ENCODE data around the gene THRA. TPM values are rescaled to one million over a fixed set of nuclear protein-coding genes. Genes with fewer than 3 reads are reported as not detected.

The THRA gene
- total and polyA plus RNA-seq, 9 of the 15 experiments (the other 6 are each of a cell fraction or from before 2014, with no cell fraction given), result 0.34 to 23.4 (median 12.7) TPM

DNA sequence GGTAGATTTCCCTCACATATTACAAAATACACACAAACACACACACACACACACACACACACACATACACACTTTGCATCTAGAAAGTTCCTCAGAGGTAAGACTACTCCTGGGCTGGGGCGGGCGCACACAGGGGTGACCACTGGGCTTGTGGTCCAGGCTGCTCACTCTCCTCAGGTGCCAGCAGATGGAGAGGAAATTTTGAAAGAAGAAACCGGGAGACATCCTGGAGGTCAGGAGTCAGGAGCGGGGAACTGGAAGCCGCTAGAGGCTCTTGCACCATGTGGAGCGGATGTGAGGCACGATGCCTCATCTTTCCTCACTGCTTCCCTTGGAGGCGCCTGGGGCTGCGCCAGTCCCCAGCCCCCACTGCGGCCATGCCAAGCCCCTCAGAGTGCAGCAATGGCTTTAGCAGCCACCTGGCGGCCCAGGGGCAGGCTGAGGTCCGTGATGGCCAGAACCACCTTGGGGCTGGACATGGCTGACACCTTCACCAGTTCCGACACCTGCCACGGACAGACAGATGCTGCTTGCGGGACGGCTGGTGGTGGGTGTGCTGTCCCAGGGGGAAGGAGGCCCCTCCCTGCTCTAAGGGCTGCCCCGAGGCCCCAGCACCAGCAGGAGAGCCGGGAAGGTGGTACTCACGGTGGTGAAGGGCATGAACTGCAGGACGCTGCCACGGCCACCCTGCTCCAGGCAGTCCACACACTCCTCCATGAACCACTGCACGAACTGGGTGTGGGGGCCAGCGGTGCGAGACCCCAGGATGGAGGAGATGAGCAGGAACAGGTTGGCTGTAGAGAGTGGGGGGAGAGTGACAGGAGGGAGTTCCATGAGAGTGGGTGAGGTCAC, 43.4 kb upstream of the THRA start:
- FAIRE-seq, result no peak
- TSS peak; percentile 69 for BruUV-seq (replicated peaks)

More for the DNA sequence above, 43.4 kb upstream of the THRA start:
- no peak for ATAC-seq
- Histone ChIP-seq H2AFZ (ENCODE audit: low read depth, low read length) (no peak overlapping the region), H3K4me1 (replicated peaks in 1 of 2; ENCODE audit: control insufficient read depth in 2 of 2, insufficient read depth in 2 of 2, low read length in 2 of 2) (peaks cover 3 to 54% of the 10 kb centered on the region in 2 experiments; a peak in 3 of 5 replicates), H3K4me3 (no peak overlapping the region), H3K9me1 (ENCODE audit: control insufficient read depth, insufficient read depth, low read length) (no peaks in the 10 kb centered on the region), H3K9me3 (replicated peaks; ENCODE audit: control insufficient read depth, insufficient read depth, low read depth, low read length) (no peaks in the 10 kb centered on the region), H3K9ac (ENCODE audit: insufficient read depth in 1 of 2, low read depth in 2 of 2, low read length in 2 of 2) (peak overlapping the region in 1 of 2 experiments; percentile 64; a peak in 2 of 4 replicates), H3K4me2 (ENCODE audit: insufficient read depth, low read length) (no peak overlapping the region), H3K27me3 (ENCODE audit: control insufficient read depth in 2 of 2, insufficient read depth in 2 of 2, low read length in 2 of 2) (no peaks in the 10 kb centered on the region), H4K20me1 (replicated peaks; ENCODE audit: control insufficient read depth, insufficient read depth, low read length) (no peaks in the 10 kb centered on the region), H3K36me3 (ENCODE audit: control insufficient read depth, insufficient read depth, low read length) (peaks cover 56% of the 10 kb centered on the region; the same call in 2 of the 3 replicates), H3K27ac (ENCODE audit: extremely low read depth, low read depth, low read length) (no peak overlapping the region; the same call in 2 of the 3 replicates), H3K79me2 (ENCODE audit: control insufficient read depth, insufficient read depth, low read length) (no peaks in the 10 kb centered on the region)
- ChIA-PET POLR2A (interaction anchor here (0.6 to 0.7 kb wide), 2 partner anchors 8 to 15 kb away, joined by 3 read pairs; no protein-coding TSS in a partner anchor), CTCF (ENCODE audit: low intra/inter-chr PET ratio) (no interaction called here)
- intact Hi-C loops (cut with micrococcal nuclease), result loop anchor here (10.0 kb wide), 2 partner anchors 145 to 335 kb away; no protein-coding TSS in a partner anchor
- 88% methylated on average over 19 of the region's 24 CpGs for WGBS (ENCODE audit: insufficient coverage, low coverage, missing lambda C conversion rate)
- in situ Hi-C loops (cut with MboI), result loop anchor here (10.0 to 25.0 kb wide), 2 partner anchors 268 to 335 kb away; partner anchors contain the start of gene CDC6
- TF ChIP-seq FOXK2 (conservative IDR thresholded peaks at IDR 0.05 in 1 of 2, IDR thresholded peaks at IDR 0.05 in 1 of 2; ENCODE audit: low read depth in 2 of 2), result no peak
- TF ChIP-seq POLR2G (IDR thresholded peaks at IDR 0.05; ENCODE audit: low read depth, low read length), result peak; percentile 30; the same call in 1 of the 2 replicates
- TF ChIP-seq MTA3 (IDR thresholded peaks at IDR 0.05; ENCODE audit: borderline replicate concordance), result no peak
- TF ChIP-seq, protein P1, sequence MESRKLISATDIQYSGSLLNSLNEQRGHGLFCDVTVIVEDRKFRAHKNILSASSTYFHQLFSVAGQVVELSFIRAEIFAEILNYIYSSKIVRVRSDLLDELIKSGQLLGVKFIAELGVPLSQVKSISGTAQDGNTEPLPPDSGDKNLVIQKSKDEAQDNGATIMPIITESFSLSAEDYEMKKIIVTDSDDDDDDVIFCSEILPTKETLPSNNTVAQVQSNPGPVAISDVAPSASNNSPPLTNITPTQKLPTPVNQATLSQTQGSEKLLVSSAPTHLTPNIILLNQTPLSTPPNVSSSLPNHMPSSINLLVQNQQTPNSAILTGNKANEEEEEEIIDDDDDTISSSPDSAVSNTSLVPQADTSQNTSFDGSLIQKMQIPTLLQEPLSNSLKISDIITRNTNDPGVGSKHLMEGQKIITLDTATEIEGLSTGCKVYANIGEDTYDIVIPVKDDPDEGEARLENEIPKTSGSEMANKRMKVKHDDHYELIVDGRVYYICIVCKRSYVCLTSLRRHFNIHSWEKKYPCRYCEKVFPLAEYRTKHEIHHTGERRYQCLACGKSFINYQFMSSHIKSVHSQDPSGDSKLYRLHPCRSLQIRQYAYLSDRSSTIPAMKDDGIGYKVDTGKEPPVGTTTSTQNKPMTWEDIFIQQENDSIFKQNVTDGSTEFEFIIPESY (CRISPR knock-in tag; IDR thresholded peaks at IDR 0.05), result peak; percentile 52; the same call in 1 of the 2 replicates
- no peak for TF ChIP-seq E2F3 (CRISPR knock-in tag; IDR thresholded peaks at IDR 0.05)
- no peak for DNase-seq (ENCODE audit: extremely low read depth in 1 of 4, low spot score in 3 of 4)

All from K562 (cell line).